Endodermal cell (in vitro differentiated cells): ENCODE results near the gene GRIK3. TPM values are rescaled to one million over a fixed set of nuclear protein-coding genes. Genes with fewer than 3 reads are reported as not detected.

Experiments used
- DNase-seq: peaks from one replicate; pipeline ENCODE4 v3.0.0-alpha.2; 2017
- H3K27ac ChIP-seq: 2 replicates; pipeline ENCODE4 v1.5.1; 2013; ENCODE audit warnings: mild to moderate bottlenecking, low read depth, low read length, moderate library complexity
- H3K27me3 ChIP-seq: 2 replicates; pipeline ENCODE4 v1.6.1; 2013; ENCODE audit warnings: mild to moderate bottlenecking, low read length, moderate library complexity; ENCODE audit not compliant: insufficient read depth, control insufficient read depth, poor library complexity, severe bottlenecking
- H3K36me3 ChIP-seq: 2 replicates; pipeline ENCODE4 v1.7.0; 2013; ENCODE audit warnings: mild to moderate bottlenecking, low read length, moderate library complexity; ENCODE audit not compliant: control insufficient read depth, insufficient read depth
- H3K4me1 ChIP-seq: one replicate; pipeline ENCODE4 v1.7.0; 2013; ENCODE audit warnings: low read length; ENCODE audit not compliant: control insufficient read depth, insufficient read depth
- H3K4me3 ChIP-seq: 2 replicates; pipeline ENCODE4 v1.5.1; 2013; ENCODE audit warnings: mild to moderate bottlenecking, low read length, moderate library complexity
- H3K9ac ChIP-seq: 2 replicates; pipeline ENCODE4 v1.6.1; 2013; ENCODE audit warnings: mild to moderate bottlenecking, low read length, moderate library complexity; ENCODE audit not compliant: poor library complexity, severe bottlenecking; ENCODE audit errors: extremely low read depth
- H3K9me3 ChIP-seq: 2 replicates; pipeline ENCODE4 v1.6.1; 2013; ENCODE audit warnings: mild to moderate bottlenecking, low read length, moderate library complexity; ENCODE audit not compliant: control insufficient read depth
- H3K27ac Mint-ChIP-seq: 2 replicates; pipeline ENCODE4 v1.8.0; 2020; ENCODE audit warnings: mixed read lengths
- H3K27me3 Mint-ChIP-seq: 2 replicates; pipeline ENCODE4 v1.8.0; 2021; ENCODE audit warnings: mild to moderate bottlenecking, mixed read lengths; ENCODE audit not compliant: insufficient read depth
- H3K36me3 Mint-ChIP-seq: 2 replicates; pipeline ENCODE4 v1.8.0; 2020; ENCODE audit warnings: low read depth, mixed read lengths
- H3K4me1 Mint-ChIP-seq: 2 replicates; pipeline ENCODE4 v1.8.0; 2020; ENCODE audit warnings: mixed read lengths
- H3K4me3 Mint-ChIP-seq: 2 replicates; pipeline ENCODE4 v1.8.0; 2020; ENCODE audit warnings: mild to moderate bottlenecking, moderate library complexity, mixed read lengths
- H3K9me3 Mint-ChIP-seq: 2 replicates; pipeline ENCODE4 v1.8.0; 2020; ENCODE audit warnings: mild to moderate bottlenecking, mixed read lengths
- WGBS, 2 experiments: methylation state at CpG; one replicate each; pipeline versions ENCODE4 v1.1.5 to v1.1.7; 2013; ENCODE audit warnings: missing lambda C conversion rate in 2 of 2, mixed read lengths in 1 of 2; ENCODE audit not compliant: insufficient coverage in 1 of 2, insufficient read length in 1 of 2; 5-methylcytosine and 5-hydroxymethylcytosine counted together
- total RNA-seq, 2 donors: library from RNA; stranded (reverse); fragmentation: NEBNext Ultra II Directional in 1 of 2; extraction: Animal tissue kit (Norgen Biotek cat#: 25700) in 1 of 2; gene quantifications; 2 replicates in 1 of 2; 3 replicates in 1 of 2; pipeline ENCODE4 v1.2.1, GENCODE V29; 2021
- TF ChIP-seq, protein P1 (sequence below): fragments of 200-600 bp; sonication (generic); conservative IDR thresholded peaks from 2 replicates; pipeline ENCODE4 v1.5.0; 2021; ENCODE audit warnings: antibody characterized with exemption, mild to moderate bottlenecking

Gene GRIK3
- total RNA-seq, 2 donors from 2014 or later, result 13.4 to 32.4 TPM

- Mint-ChIP-seq H3K36me3 (peaks cover 13% of the 10 kb centered on the region), H3K9me3 (peaks cover 13% of the 10 kb centered on the region), H3K4me1 (peaks cover 35% of the 10 kb centered on the region), H3K27ac (peak overlapping the region; percentile 73), H3K4me3 (no peak overlapping the region), H3K27me3 (no peaks in the 10 kb centered on the region)
- DNase-seq, result no peak
- no peak overlapping the region for H3K27ac ChIP-seq
- peaks cover 28% of the 10 kb centered on the region for H3K4me1 ChIP-seq
- no peaks in the 10 kb centered on the region for H3K36me3 ChIP-seq
- 96 to 99% methylated on average over 8 to 10 of the region's 10 CpGs for WGBS, 2 experiments
- peaks cover 11% of the 10 kb centered on the region for H3K9me3 ChIP-seq
- H3K27me3 ChIP-seq, result no peaks in the 10 kb centered on the region
- H3K4me3 ChIP-seq, result no peak overlapping the region
- no peak overlapping the region for H3K9ac ChIP-seq
- TF ChIP-seq, protein P1, sequence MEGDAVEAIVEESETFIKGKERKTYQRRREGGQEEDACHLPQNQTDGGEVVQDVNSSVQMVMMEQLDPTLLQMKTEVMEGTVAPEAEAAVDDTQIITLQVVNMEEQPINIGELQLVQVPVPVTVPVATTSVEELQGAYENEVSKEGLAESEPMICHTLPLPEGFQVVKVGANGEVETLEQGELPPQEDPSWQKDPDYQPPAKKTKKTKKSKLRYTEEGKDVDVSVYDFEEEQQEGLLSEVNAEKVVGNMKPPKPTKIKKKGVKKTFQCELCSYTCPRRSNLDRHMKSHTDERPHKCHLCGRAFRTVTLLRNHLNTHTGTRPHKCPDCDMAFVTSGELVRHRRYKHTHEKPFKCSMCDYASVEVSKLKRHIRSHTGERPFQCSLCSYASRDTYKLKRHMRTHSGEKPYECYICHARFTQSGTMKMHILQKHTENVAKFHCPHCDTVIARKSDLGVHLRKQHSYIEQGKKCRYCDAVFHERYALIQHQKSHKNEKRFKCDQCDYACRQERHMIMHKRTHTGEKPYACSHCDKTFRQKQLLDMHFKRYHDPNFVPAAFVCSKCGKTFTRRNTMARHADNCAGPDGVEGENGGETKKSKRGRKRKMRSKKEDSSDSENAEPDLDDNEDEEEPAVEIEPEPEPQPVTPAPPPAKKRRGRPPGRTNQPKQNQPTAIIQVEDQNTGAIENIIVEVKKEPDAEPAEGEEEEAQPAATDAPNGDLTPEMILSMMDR, result no peak
Measured at GRCh38 chr1:36763771-36764170, 270.5 kb downstream of the GRIK3 start.

- no peaks in the 10 kb centered on the region for H3K27me3 ChIP-seq
- DNase-seq, result peak; percentile 13
- no peaks in the 10 kb centered on the region for H3K36me3 ChIP-seq
- H3K4me3 ChIP-seq, result no peak overlapping the region
- TF ChIP-seq, protein P1, result no peak
- H3K27ac Mint-ChIP-seq, result no peak overlapping the region
- H3K4me3 Mint-ChIP-seq, result no peak overlapping the region
- peaks cover 34% of the 10 kb centered on the region for H3K4me1 Mint-ChIP-seq
- 80 to 90% methylated on average over 1 to 3 of the region's 3 CpGs for WGBS, 2 experiments
- H3K9me3 ChIP-seq, result peaks cover 11% of the 10 kb centered on the region
- peaks cover 22% of the 10 kb centered on the region for H3K4me1 ChIP-seq
- H3K9me3 Mint-ChIP-seq, result peaks cover 13% of the 10 kb centered on the region
- H3K27me3 Mint-ChIP-seq, result no peaks in the 10 kb centered on the region
- no peak overlapping the region for H3K27ac ChIP-seq
- H3K36me3 Mint-ChIP-seq, result peaks cover 13% of the 10 kb centered on the region
- no peak overlapping the region for H3K9ac ChIP-seq
Measured at GRCh38 chr1:36762174-36762573, 272.1 kb downstream of the GRIK3 start.

- Mint-ChIP-seq H3K27me3 (no peaks in the 10 kb centered on the region), H3K36me3 (peaks cover 13% of the 10 kb centered on the region), H3K27ac (no peak overlapping the region), H3K4me3 (no peak overlapping the region), H3K9me3 (peaks cover 13% of the 10 kb centered on the region), H3K4me1 (peaks cover 33% of the 10 kb centered on the region)
- Histone ChIP-seq H3K27me3 (no peaks in the 10 kb centered on the region), H3K4me3 (no peak overlapping the region), H3K9ac (no peak overlapping the region), H3K36me3 (no peaks in the 10 kb centered on the region), H3K27ac (no peak overlapping the region), H3K9me3 (peaks cover 11% of the 10 kb centered on the region), H3K4me1 (peaks cover 15% of the 10 kb centered on the region)
- peak; percentile 25 for DNase-seq
- TF ChIP-seq, protein P1, result no peak
Measured at GRCh38 chr1:36761113-36761512, 273.2 kb downstream of the GRIK3 start.
